ENCODE data around the gene DTNB.
"Not testable (repeated sequence)": the region's sequence is repeated elsewhere in the genome, so short reads cannot be mapped to it uniquely, and the experiment has no call there.

Gene DTNB

GRCh38 chr2:25552318-25552717 is 121.1 kb downstream of the DTNB start:
- H3K36me3 ChIP-seq (ENCODE audit: control insufficient read depth, insufficient read depth, low read length), result no peaks in the 10 kb centered on the region
- no peaks in the 10 kb centered on the region for H3K4me1 ChIP-seq (ENCODE audit: control insufficient read depth, insufficient read depth, low read length)
- no peaks in the 10 kb centered on the region for H3K9me3 ChIP-seq (ENCODE audit: control insufficient read depth, low read length)
- no peak overlapping the region for H3K4me3 ChIP-seq (ENCODE audit: insufficient read depth, low read depth, low read length)
- H3K27me3 ChIP-seq (ENCODE audit: control insufficient read depth, insufficient read depth, low read length, poor library complexity, severe bottlenecking), result no peaks in the 10 kb centered on the region
- 90 to 93% methylated on average over 4 of the region's 4 CpGs for WGBS, 2 experiments
- no peak overlapping the region for H3K27ac ChIP-seq (ENCODE audit: insufficient read depth, low read depth, low read length, poor library complexity, severe bottlenecking)

- no peak overlapping the region for H3K4me3 ChIP-seq (ENCODE audit: insufficient read depth, low read depth, low read length)
Measured at GRCh38 chr2:25551316-25551715, 122.1 kb downstream of the DTNB start.

GRCh38 chr2:25549571-25549970 is 123.8 kb downstream of the DTNB start:
- not testable (repeated sequence) for H3K27ac ChIP-seq (ENCODE audit: insufficient read depth, low read depth, low read length, poor library complexity, severe bottlenecking); H3K4me3 ChIP-seq (ENCODE audit: insufficient read depth, low read depth, low read length); H3K36me3 ChIP-seq (ENCODE audit: control insufficient read depth, insufficient read depth, low read length); H3K9me3 ChIP-seq (ENCODE audit: control insufficient read depth, low read length); H3K27me3 ChIP-seq (ENCODE audit: control insufficient read depth, insufficient read depth, low read length, poor library complexity, severe bottlenecking); H3K4me1 ChIP-seq (ENCODE audit: control insufficient read depth, insufficient read depth, low read length)
- 95% methylated on average over 2 of the region's 2 CpGs for WGBS, 2 experiments

More at GRCh38 chr2:25551316-25551715, 122.1 kb downstream of the DTNB start:
- H3K4me1 ChIP-seq (ENCODE audit: control insufficient read depth, insufficient read depth, low read length), result no peaks in the 10 kb centered on the region
- no peak overlapping the region for H3K27ac ChIP-seq (ENCODE audit: insufficient read depth, low read depth, low read length, poor library complexity, severe bottlenecking)
- no peaks in the 10 kb centered on the region for H3K9me3 ChIP-seq (ENCODE audit: control insufficient read depth, low read length)
- WGBS, 2 experiments, result 65 to 92% methylated on average over 1 to 2 of the region's 2 CpGs
- no peaks in the 10 kb centered on the region for H3K27me3 ChIP-seq (ENCODE audit: control insufficient read depth, insufficient read depth, low read length, poor library complexity, severe bottlenecking)
- no peaks in the 10 kb centered on the region for H3K36me3 ChIP-seq (ENCODE audit: control insufficient read depth, insufficient read depth, low read length)

- 90 to 95% methylated on average over 1 of the region's 2 CpGs for WGBS, 2 experiments
- Histone ChIP-seq H3K36me3 (ENCODE audit: control insufficient read depth, insufficient read depth, low read length) (no peaks in the 10 kb centered on the region), H3K27me3 (ENCODE audit: control insufficient read depth, insufficient read depth, low read length, poor library complexity, severe bottlenecking) (no peaks in the 10 kb centered on the region), H3K27ac (ENCODE audit: insufficient read depth, low read depth, low read length, poor library complexity, severe bottlenecking) (no peak overlapping the region), H3K4me1 (ENCODE audit: control insufficient read depth, insufficient read depth, low read length) (no peaks in the 10 kb centered on the region), H3K4me3 (ENCODE audit: insufficient read depth, low read depth, low read length) (no peak overlapping the region), H3K9me3 (ENCODE audit: control insufficient read depth, low read length) (no peaks in the 10 kb centered on the region)
Measured at GRCh38 chr2:25548601-25549000, 124.8 kb downstream of the DTNB start.

- WGBS, 2 experiments, result 93 to 98% methylated on average over 3 of the region's 3 CpGs
Measured at GRCh38 chr2:25546852-25547251, 126.5 kb downstream of the DTNB start.

GRCh38 chr2:25545899-25546298 is 127.5 kb downstream of the DTNB start:
- Histone ChIP-seq H3K9me3 (ENCODE audit: control insufficient read depth, low read length) (no peaks in the 10 kb centered on the region), H3K27ac (ENCODE audit: insufficient read depth, low read depth, low read length, poor library complexity, severe bottlenecking) (no peak overlapping the region), H3K4me1 (ENCODE audit: control insufficient read depth, insufficient read depth, low read length) (no peaks in the 10 kb centered on the region), H3K36me3 (ENCODE audit: control insufficient read depth, insufficient read depth, low read length) (no peaks in the 10 kb centered on the region), H3K27me3 (ENCODE audit: control insufficient read depth, insufficient read depth, low read length, poor library complexity, severe bottlenecking) (no peaks in the 10 kb centered on the region), H3K4me3 (ENCODE audit: insufficient read depth, low read depth, low read length) (no peak overlapping the region)
- WGBS, 2 experiments, result 91 to 92% methylated on average over 4 of the region's 4 CpGs

More at GRCh38 chr2:25546852-25547251, 126.5 kb downstream of the DTNB start:
- Histone ChIP-seq H3K4me3 (ENCODE audit: insufficient read depth, low read depth, low read length) (no peak overlapping the region), H3K4me1 (ENCODE audit: control insufficient read depth, insufficient read depth, low read length) (no peaks in the 10 kb centered on the region), H3K36me3 (ENCODE audit: control insufficient read depth, insufficient read depth, low read length) (no peaks in the 10 kb centered on the region), H3K9me3 (ENCODE audit: control insufficient read depth, low read length) (no peaks in the 10 kb centered on the region), H3K27me3 (ENCODE audit: control insufficient read depth, insufficient read depth, low read length, poor library complexity, severe bottlenecking) (no peaks in the 10 kb centered on the region), H3K27ac (ENCODE audit: insufficient read depth, low read depth, low read length, poor library complexity, severe bottlenecking) (no peak overlapping the region)

- Histone ChIP-seq H3K4me1 (ENCODE audit: control insufficient read depth, insufficient read depth, low read length) (no peaks in the 10 kb centered on the region), H3K27ac (ENCODE audit: insufficient read depth, low read depth, low read length, poor library complexity, severe bottlenecking) (no peak overlapping the region), H3K27me3 (ENCODE audit: control insufficient read depth, insufficient read depth, low read length, poor library complexity, severe bottlenecking) (no peaks in the 10 kb centered on the region)
Measured at GRCh38 chr2:25544445-25544844, 128.9 kb downstream of the DTNB start.

GRCh38 chr2:25543939-25544338 is 129.4 kb downstream of the DTNB start:
- no peaks in the 10 kb centered on the region for H3K27me3 ChIP-seq (ENCODE audit: control insufficient read depth, insufficient read depth, low read length, poor library complexity, severe bottlenecking)
- H3K36me3 ChIP-seq (ENCODE audit: control insufficient read depth, insufficient read depth, low read length), result no peaks in the 10 kb centered on the region
- H3K4me1 ChIP-seq (ENCODE audit: control insufficient read depth, insufficient read depth, low read length), result no peaks in the 10 kb centered on the region
- H3K4me3 ChIP-seq (ENCODE audit: insufficient read depth, low read depth, low read length), result no peak overlapping the region
- H3K27ac ChIP-seq (ENCODE audit: insufficient read depth, low read depth, low read length, poor library complexity, severe bottlenecking), result no peak overlapping the region
- WGBS, 2 experiments, result 89% methylated on average over 10 of the region's 10 CpGs
- no peaks in the 10 kb centered on the region for H3K9me3 ChIP-seq (ENCODE audit: control insufficient read depth, low read length)

More at GRCh38 chr2:25544445-25544844, 128.9 kb downstream of the DTNB start:
- no peaks in the 10 kb centered on the region for H3K36me3 ChIP-seq (ENCODE audit: control insufficient read depth, insufficient read depth, low read length)
- no peaks in the 10 kb centered on the region for H3K9me3 ChIP-seq (ENCODE audit: control insufficient read depth, low read length)
- no peak overlapping the region for H3K4me3 ChIP-seq (ENCODE audit: insufficient read depth, low read depth, low read length)

GRCh38 chr2:25541378-25541777 is 132.0 kb downstream of the DTNB start:
- H3K4me1 ChIP-seq (ENCODE audit: control insufficient read depth, insufficient read depth, low read length), result no peaks in the 10 kb centered on the region
- H3K9me3 ChIP-seq (ENCODE audit: control insufficient read depth, low read length), result no peaks in the 10 kb centered on the region
- H3K27ac ChIP-seq (ENCODE audit: insufficient read depth, low read depth, low read length, poor library complexity, severe bottlenecking), result no peak overlapping the region
- H3K4me3 ChIP-seq (ENCODE audit: insufficient read depth, low read depth, low read length), result no peak overlapping the region
- no peaks in the 10 kb centered on the region for H3K36me3 ChIP-seq (ENCODE audit: control insufficient read depth, insufficient read depth, low read length)
- H3K27me3 ChIP-seq (ENCODE audit: control insufficient read depth, insufficient read depth, low read length, poor library complexity, severe bottlenecking), result no peaks in the 10 kb centered on the region
- WGBS, 2 experiments, result 92 to 95% methylated on average over 7 to 8 of the region's 10 CpGs

- no peaks in the 10 kb centered on the region for H3K9me3 ChIP-seq (ENCODE audit: control insufficient read depth, low read length)
- no peaks in the 10 kb centered on the region for H3K4me1 ChIP-seq (ENCODE audit: control insufficient read depth, insufficient read depth, low read length)
- WGBS, 2 experiments, result 93 to 100% methylated on average over 3 of the region's 3 CpGs
- no peaks in the 10 kb centered on the region for H3K27me3 ChIP-seq (ENCODE audit: control insufficient read depth, insufficient read depth, low read length, poor library complexity, severe bottlenecking)
- H3K27ac ChIP-seq (ENCODE audit: insufficient read depth, low read depth, low read length, poor library complexity, severe bottlenecking), result no peak overlapping the region
- H3K4me3 ChIP-seq (ENCODE audit: insufficient read depth, low read depth, low read length), result no peak overlapping the region
- peaks cover 15% of the 10 kb centered on the region for H3K36me3 ChIP-seq (ENCODE audit: control insufficient read depth, insufficient read depth, low read length)
Measured at GRCh38 chr2:25539136-25539535, 134.2 kb downstream of the DTNB start.

GRCh38 chr2:25537526-25537925 is 135.9 kb downstream of the DTNB start:
- 94 to 100% methylated on average over 1 to 2 of the region's 2 CpGs for WGBS, 2 experiments

More at GRCh38 chr2:25537526-25537925, 135.9 kb downstream of the DTNB start:
- H3K27ac ChIP-seq (ENCODE audit: insufficient read depth, low read depth, low read length, poor library complexity, severe bottlenecking), result no peak overlapping the region
- H3K4me1 ChIP-seq (ENCODE audit: control insufficient read depth, insufficient read depth, low read length), result no peaks in the 10 kb centered on the region
- H3K9me3 ChIP-seq (ENCODE audit: control insufficient read depth, low read length), result no peaks in the 10 kb centered on the region
- H3K27me3 ChIP-seq (ENCODE audit: control insufficient read depth, insufficient read depth, low read length, poor library complexity, severe bottlenecking), result no peaks in the 10 kb centered on the region
- H3K4me3 ChIP-seq (ENCODE audit: insufficient read depth, low read depth, low read length), result no peak overlapping the region
- peaks cover 15% of the 10 kb centered on the region for H3K36me3 ChIP-seq (ENCODE audit: control insufficient read depth, insufficient read depth, low read length)
